Tibial nerve (tissue), 4 donors: ENCODE results near the gene BRME1.

Experiments
- CTCF ChIP-seq, 5 experiments: fragments of 200-600 bp in 3 of 5; fragments of 450-650 bp in 2 of 5; sonication (generic) in 3 of 5; IDR thresholded peaks; one replicate each; pipeline ENCODE4 v1.5.1; 2016 to 2019; ENCODE audit warnings: antibody characterized with exemption in 5 of 5, mild to moderate bottlenecking in 3 of 5, moderate library complexity in 2 of 5
- EP300 ChIP-seq, 2 donors: sonication (generic); formaldehyde crosslinking; IDR thresholded peaks; one replicate each; pipeline ENCODE4 v1.6.1; 2017; ENCODE audit warnings: antibody characterized with exemption in 2 of 2, mild to moderate bottlenecking in 1 of 2

DNA sequence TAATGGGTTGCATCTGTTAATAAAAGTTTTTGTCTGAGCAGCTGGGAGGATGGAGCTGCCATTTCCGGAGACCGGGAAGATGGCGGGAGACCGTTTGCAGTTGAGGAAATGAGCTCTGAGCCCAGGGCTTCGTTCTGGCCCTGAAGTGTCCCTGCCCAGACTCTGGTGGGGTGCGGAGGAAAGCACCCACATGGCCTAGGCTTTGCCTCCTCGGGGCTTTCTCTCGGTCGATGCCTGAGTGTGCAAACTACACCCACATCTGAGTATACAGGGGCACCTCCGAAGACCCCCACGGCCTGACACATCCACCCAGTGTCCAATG is 44.6 kb downstream of the BRME1 start:
- TF ChIP-seq CTCF (IDR thresholded peaks at IDR 0.05) (no peak), EP300 (IDR thresholded peaks at IDR 0.05) (no peak)
